Left ventricle myocardium superior (tissue), 1 donor: ENCODE results near the gene GRID1. TPM values are rescaled to one million over a fixed set of nuclear protein-coding genes. Genes with fewer than 3 reads are reported as not detected.
"Not testable (repeated sequence)": the region's sequence is repeated elsewhere in the genome, so short reads cannot be mapped to it uniquely, and the experiment has no call there.

Source experiments
- ATAC-seq: fragments of 200-7000 bp; cut with Tn5 transposase; one replicate; pipeline ENCODE4 v1.9.1; 2020; ENCODE audit warnings: mild to moderate bottlenecking, moderate library complexity
- DNase-seq: peaks from one replicate; pipeline ENCODE4 v3.0.0-alpha.2; 2020
- intact Hi-C: fragments of 100-400 bp; cut with micrococcal nuclease; formaldehyde crosslinking; loops from one replicate; pipeline ENCODE4 v1.11.0; 2022
- total RNA-seq: library from RNA; stranded (reverse); fragmentation: NEBNext Ultra II Directional; extraction: Animal tissue kit (Norgen Biotek cat#: 25700); gene quantifications from one replicate; pipeline ENCODE4 v1.2.1, GENCODE V29; 2021
- donor health status: DM: no; HTN: yes; CAD: no; lungs with severe emphysema.

Gene GRID1
- total RNA-seq, 1 donor from 2014 or later: 2.4 TPM

DNA sequence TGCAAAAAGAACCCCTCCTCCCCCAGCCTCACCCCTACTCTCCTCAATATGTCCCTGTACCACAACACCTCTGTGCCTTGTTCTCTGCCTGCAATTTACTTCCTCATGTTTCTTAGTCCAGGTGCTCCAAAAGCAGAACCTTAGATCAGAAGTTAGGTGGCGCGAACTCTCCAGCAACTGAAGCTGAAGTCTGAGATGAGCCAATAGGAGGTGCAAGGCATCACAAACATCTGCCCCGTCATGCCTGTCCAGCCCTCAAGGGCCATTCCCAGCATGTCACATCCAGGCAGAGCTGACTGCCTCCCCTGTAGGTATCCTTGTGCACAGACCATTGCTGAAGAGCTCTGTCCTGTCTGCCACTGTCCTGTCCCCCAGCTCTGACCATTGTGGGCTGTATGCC is 508.8 kb downstream of the GRID1 start:
- intact Hi-C loops: no loop called here
- ATAC-seq (no peak), DNase-seq (no peak)

DNA sequence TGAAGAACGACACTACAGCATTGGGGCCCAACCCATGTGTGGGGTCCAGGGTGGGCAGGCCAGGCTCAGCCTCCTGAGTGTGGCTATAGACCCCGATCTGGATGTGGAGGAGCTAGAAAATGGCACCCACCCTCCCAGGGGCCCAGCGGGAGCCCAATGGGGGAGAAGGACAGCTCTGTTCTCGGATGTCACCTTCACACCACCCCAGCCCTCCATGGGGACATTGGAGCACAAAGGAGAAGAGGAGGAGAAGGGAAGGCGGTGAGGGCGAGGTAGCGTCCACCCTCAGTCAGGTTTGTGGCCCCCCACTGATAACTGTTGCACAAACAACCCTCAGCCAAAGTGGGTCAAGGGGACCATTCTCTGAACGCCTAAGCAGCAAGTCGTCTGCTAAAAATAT is 509.3 kb downstream of the GRID1 start:
- ATAC-seq: no peak
- intact Hi-C loops: no loop called here
- no peak for DNase-seq

DNA sequence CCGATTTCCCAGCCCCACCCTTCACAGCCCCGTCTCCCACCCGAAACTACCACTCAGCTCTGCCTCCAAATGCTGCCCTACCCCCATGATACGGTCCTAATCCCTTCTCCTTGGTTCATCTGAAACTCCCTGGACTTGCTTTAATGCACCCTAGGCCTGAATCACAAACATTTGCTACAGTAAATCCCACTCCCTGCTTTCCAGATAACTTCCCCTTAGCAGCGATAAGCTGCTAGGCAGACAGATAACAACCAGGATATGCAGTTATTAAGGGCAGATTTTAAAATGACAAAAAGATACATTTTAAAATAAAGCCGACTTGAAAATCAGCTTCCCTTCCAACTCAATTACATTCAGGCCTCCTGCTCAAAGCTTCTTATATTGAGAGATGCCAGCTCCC is 514.7 kb downstream of the GRID1 start:
- DNase-seq (no peak), ATAC-seq (no peak)
- intact Hi-C loops: no loop called here

DNA sequence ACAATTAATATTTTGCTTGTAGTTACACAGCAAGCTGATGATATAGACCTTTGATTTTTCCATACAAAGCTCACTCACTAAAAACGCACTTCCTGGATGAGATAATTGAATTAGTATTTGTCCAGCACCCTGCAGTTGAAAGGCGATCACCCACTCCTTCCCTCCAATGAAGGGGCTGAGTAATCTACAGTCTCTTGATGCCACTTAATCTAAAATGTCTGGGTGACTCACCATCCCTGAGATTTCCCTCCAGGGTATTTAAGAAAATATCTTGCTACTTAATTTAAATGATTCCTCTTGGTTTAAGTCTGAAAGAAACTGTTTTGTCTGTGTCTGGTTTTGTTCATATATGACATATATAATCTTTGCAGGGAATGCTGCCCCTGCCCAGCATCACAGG is 515.3 kb downstream of the GRID1 start:
- no peak for DNase-seq
- intact Hi-C loops: no loop called here
- ATAC-seq: no peak

DNA sequence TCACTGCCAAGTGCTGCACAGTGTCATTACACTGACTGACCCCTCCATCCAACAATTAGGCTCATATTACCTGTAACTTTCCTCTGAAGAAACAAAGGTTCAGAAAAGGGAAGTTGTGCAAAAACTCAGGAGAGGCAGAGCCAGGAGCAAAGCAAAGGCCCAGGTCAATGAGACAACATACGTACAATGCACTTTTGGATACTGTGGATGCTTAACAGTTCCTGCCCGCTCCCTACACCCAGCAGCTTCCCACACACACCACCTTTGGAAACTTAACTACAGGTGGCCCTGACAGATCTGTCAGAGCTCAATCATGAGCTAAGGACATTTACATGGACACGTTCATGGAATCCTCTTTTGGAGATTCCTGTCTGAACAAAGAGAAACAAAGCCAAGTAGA is 515.9 kb downstream of the GRID1 start:
- no peak for ATAC-seq
- no peak for DNase-seq
- intact Hi-C loops: no loop called here

DNA sequence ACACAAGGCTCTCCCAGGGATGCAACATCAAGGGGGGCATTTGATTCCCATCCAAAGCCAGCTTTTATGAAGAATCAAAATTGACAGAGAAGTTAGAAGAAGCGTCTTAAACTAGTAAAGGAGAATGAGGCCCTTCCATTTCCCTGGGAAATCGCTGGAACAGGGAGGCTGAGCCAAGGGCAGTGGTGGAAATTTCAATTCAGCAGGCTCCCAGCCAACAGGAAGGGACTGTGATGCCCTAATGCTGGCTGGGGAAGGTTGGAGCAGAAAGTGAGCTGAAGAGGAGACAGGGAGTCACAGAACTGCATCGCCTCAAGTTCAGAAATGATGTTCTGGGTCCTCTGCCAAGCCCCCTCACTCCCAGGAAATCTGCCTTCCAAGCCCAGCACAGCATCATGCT is 517.3 kb downstream of the GRID1 start:
- ATAC-seq (no peak), DNase-seq (no peak)
- intact Hi-C loops: no loop called here

DNA sequence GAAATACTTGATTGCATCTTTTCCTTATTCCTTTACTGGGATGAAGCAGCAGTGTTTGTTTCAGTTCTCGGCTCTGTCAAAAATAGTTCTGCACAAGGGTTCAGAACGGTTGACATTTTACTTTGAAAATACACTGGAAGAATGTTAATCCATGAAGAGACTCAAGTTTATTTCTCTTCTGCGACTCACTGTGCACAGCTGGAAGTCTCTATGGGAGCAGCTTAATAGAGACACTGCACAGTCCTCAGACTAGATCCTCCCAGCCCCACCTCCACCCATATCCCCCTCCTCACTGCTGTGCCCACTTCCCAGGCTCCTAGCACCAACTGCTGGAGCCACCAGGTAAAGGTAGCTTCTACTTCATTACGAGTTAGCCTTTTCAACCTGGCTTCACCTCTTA is 517.8 kb downstream of the GRID1 start:
- no peak for ATAC-seq

DNA sequence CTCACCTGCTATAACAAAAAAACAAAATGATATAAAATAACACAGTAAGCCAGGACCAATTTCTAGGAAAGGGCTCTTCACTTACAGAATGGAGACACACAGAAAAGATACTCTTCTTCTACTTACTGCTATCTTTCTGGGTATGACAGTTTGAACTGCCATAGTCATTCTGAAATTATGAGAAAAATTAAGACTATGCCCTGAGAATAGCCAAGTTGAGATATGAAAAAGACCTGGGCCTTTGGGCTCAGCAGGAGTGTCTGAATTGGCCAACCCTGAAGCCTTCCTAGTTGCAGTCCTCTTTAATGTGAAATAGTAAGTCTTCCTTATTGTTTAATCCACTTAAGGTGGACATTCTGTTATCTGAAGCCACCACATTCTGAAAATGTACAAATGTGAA is 519.5 kb downstream of the GRID1 start:
- no peak for DNase-seq
- no peak for ATAC-seq
- intact Hi-C loops: no loop called here

More for the DNA sequence above, 517.8 kb downstream of the GRID1 start:
- DNase-seq: no peak
- intact Hi-C loops: no loop called here

DNA sequence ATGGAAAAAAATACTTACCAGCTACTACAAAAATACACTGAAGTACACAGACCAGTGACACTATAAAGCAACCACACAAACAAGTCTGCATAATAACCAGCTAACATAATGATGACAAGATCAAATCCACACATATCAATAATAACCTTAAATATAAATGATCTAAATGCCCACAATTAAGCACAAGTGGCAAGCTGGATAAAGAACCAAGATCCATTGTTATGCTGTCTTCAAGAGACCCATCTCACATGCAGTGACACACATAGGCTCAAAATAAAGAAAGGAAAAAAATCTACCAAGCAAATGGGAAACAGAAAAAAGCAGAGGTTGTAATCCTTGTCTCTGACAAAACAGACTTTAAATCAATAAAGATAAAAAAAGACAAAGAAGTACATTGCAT is 527.9 kb downstream of the GRID1 start:
- DNase-seq: not testable (repeated sequence)

DNA sequence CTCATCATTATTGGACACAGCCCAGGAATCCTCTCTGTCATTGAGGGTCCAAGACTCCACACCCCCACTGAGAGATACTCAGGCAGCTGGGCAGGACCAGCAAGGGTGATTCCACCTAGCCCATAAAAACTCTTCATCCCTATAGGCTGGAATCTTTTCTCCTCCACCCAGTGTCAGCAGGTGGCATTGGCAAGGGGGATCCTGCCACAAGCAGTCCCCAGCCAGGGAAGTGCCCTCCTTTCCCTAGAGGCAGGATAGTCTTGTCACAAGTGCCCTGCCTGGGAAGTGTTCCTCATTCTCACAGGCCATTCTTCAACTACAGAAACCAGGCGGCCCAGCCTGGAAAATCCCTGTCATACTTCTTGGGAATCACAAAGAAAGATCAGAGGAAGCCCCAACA is 533.6 kb downstream of the GRID1 start:
- no peak for ATAC-seq

More for the DNA sequence above, 527.9 kb downstream of the GRID1 start:
- ATAC-seq, intact Hi-C loops: not testable (repeated sequence)

DNA sequence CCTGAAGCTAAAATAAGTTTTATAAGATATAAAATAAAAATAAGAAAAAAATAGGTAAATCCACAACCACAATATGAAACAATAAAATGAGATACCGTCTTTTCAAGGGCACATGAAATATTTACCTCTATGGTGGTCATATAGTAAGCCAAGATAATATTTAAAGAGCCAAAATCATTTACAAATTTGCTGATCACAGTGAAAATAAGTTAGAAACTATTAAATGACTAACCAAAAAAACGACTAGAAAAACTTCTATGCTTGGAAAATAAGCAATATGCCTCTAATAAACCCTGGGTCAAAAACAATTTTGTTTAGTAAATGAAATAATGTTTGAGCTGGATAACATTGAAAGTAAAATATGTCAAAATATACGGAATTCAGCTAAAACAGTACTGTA is 535.2 kb downstream of the GRID1 start:
- no peak for ATAC-seq
- no peak for DNase-seq
- intact Hi-C loops: no loop called here

More for the DNA sequence above, 533.6 kb downstream of the GRID1 start:
- intact Hi-C loops: no loop called here
- no peak for DNase-seq

DNA sequence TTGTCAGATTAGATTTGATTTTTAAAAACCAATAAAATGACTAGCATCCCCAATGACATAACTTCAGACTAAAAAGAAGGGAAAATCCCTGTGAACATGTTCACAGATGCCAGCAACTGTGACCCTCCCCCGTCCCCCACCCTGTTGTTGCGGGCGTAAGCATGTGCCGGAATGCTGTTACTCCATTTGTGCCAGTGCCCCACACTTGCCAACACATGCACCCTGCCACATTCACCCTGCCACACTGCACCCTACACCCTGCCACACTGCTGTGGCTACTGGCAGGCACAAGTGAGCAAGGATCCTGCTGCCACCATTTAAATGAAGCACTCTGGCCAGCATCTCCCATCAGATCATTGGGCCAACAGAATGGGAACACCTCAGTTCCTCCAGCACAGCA is 540.2 kb downstream of the GRID1 start:
- DNase-seq: no peak
- no peak for ATAC-seq
- intact Hi-C loops: no loop called here

DNA sequence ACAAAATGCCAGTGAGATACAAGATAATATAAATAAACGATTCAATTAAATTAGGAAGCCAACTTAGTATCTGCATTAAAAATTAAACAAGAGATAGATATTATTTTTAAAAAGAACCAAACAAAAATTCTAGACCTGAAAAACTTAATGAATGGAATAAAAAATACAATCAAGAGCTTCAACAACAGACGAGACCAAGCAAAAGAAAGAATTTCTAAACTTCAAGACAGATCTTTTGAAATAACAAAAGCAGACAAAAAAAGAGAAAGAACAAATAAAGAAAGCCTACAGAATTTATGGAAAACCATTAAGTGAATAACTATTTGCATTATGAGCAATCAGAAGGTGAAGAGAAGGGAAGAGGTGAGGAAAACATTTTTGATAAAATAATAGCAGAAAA is 555.2 kb downstream of the GRID1 start:
- ATAC-seq (no peak), DNase-seq (no peak)
- intact Hi-C loops: no loop called here

DNA sequence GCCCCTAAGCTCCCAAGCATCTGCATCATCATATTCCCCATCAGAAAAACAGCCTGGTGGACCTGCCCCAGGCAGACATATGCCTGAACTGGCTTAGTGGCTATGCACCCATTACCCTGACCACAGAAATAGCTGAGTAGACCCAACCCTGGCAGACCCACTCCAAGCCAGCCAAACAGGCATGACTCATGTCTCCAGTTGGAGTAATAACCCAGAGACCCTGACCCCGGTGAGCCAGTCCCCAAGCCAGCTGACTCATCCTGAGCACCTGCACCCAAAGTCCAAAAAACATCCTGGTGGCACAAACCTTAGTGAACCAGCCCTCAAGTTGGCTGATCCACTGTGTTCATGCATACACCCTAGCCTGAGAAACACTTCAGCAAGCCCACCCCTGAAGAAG is 555.9 kb downstream of the GRID1 start:
- ATAC-seq: no peak
- intact Hi-C loops: no loop called here
- DNase-seq: no peak

DNA sequence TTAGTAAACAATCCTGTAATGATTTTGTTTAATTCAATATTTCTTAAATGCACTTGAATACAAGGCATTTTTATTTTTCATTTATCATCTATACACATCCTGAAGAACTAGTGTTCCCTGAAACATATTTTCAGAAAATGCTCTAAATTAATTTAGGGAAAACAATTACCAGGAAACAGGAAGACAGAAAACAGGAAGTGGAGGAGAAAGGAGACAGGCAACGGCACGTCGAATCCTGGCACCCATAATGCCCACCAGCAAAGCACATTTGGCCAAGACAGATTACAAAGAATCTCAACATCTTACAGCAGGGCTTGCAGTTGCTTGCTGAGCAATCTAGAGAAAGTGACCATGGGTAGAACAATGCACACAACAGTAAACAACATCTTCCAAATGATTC is 571.1 kb downstream of the GRID1 start:
- no peak for DNase-seq
- intact Hi-C loops: no loop called here

DNA sequence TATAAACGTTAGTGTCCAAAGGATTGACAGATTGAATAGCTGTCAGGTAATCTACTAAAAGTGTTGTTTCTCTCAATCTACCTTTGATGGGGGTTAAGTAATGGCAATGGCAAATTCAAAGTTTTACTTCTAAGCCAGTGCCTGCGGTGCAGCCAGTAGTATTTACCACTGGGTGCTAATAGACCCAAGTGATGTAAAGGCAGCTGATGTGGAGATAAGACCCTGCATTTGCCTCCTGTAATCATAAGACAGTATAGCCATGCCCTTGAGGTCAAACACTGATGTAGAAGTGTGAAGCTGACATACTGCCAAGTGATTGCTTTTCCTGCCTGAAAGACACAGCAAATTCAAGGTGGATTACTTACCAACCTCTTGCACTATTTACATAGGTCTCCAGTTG is 572.0 kb downstream of the GRID1 start:
- intact Hi-C loops: no loop called here
- ATAC-seq: no peak
- DNase-seq: no peak

More for the DNA sequence above, 571.1 kb downstream of the GRID1 start:
- no peak for ATAC-seq

DNA sequence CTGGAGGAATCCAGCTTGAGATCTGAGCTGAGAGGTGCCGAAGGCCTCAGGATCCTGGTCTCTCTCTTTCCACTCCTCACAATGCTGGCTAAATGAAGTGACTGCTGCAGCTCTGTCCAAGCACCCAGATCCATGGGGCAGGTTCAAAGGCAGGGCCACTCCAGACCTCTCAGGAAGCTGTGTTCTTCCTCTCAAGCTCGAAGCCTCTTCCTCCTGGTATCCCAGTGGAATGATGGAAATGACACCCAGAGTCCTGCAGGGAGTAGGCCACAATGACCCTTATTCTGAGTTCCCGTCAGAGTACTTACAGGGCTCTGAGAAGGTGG is 574.1 kb downstream of the GRID1 start:
- intact Hi-C loops: no loop called here
- ATAC-seq: no peak

DNA sequence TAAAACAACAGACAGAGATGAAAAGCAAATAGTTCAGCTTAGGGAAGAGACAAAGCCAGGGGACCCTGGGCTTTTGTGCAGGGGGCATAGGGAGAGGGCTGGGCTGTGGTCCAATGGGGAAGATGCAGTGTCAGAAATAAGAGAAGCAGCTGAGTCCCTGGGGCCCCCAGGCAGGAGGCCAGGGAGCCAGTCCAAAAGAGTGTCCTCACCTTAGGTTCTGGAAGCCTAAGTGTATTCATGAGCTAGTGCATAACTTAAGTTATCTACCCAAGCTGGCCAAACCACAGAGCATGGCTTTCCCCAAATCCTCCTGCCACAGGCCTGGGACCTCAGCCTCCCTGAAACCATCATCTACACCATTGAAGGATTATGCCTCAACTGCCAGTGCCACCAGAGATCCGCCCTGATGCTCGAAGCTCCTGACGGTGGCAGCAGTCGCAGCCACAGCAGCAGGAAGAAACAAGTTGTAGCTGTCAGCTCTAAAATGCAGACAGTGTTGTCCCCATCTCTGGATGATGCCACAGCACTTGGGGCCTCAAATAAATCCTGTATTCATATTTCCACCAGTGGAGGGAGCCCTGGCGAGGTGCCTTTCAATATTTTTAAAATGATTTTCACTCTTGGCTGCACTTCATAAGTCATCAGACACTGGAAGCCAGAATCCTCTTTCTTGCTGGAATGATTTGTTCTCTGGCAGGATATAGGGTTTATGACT is 574.6 kb downstream of the GRID1 start:
- ATAC-seq (no peak), DNase-seq (no peak)
- intact Hi-C loops: no loop called here

More for the DNA sequence above, 574.1 kb downstream of the GRID1 start:
- DNase-seq: no peak

DNA sequence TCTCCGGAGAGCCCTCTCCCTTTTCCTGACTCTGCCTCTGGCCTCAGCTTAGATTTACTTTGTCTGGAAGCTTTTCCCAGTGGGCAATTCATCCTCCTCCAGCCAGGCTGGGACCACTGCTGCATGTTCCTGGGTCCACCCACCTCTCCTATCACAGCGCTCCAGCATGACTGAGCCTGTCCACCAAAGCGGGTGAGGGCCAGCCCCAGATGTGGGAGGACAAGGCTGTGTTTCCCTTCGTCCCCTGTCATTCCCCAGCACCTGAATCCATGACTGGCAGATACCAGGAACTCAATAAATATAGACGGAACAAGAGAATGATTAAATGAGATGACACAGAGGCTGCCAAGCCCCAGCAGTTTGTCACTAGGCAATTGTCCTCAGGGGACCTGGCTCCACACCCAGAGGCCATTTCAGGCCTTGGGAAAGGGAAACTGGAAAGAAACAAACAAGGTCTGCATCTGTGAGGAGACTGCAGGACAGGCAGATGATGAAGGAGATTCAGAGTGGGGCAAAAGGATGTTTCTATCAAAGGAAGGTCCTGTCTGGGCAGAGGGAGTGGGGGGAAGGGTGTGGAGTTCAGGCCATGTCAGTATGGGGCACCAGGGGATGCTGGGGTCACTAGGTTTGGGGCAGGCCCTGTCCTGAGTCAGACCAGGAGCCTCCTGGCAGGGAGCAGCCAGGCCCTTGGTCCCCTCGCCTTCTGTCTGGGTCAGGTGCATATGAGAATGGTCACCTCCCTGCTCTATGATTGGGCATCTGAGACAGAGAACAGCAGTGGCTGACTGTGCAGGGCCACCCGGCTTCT is 576.4 kb downstream of the GRID1 start:
- ATAC-seq: no peak
- no peak for DNase-seq
- intact Hi-C loops: no loop called here

DNA sequence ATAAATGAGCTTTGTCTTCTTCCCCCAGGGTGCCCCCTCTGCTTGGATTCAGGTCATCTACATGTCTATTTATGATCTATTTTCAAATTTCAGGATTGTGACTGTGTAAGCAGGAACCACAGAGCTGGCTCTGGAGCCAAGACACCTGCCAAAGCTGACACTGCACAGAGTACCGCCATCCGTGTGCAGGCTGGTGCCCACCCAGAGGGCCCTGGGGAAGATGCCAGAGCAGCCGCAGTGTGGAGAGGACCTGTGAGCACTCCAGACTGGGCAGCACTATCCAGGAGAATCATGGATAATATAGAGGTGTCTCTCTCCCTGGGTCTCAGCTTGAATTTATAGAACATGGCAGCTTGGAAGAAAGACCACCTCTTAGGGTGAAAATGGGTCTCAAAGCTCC is 577.5 kb downstream of the GRID1 start:
- DNase-seq (no peak), ATAC-seq (no peak)
- intact Hi-C loops: no loop called here

DNA sequence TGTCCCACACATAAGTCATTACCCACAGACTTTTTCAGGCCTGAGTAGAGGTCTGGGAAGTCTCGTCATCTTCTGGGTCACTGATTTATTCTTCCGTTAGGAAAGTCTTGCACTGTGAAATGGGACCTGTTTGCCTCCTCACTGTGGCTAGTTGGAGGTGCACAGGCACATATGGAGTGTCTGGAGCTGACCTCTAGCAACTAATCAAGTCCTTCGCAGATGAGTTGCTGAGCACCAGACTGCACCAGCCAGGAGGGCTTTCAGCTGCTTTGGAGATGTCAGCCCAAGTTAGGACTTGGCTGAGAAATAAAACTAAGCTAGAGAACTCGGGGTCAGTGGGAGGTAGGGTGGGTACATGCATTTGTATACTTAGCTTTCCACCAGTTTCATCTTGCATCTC is 578.0 kb downstream of the GRID1 start:
- ATAC-seq: no peak
- intact Hi-C loops: no loop called here
- DNase-seq: no peak
